Neural progenitor cell (in vitro differentiated cells): ENCODE measurements around the gene BAHD1.

Experiments used
- EZH2 ChIP-seq: fragments of 200-600 bp; sonication (generic); IDR thresholded peaks from 2 replicates; pipeline ENCODE4 v1.6.1; 2017; ENCODE audit warnings: antibody characterized with exemption, mild to moderate bottlenecking, moderate library complexity
- TF ChIP-seq, protein P1 (sequence below): fragments of 200-600 bp; sonication (generic); IDR thresholded peaks from 2 replicates; pipeline ENCODE4 v1.5.1; 2017; ENCODE audit warnings: antibody characterized with exemption, mild to moderate bottlenecking

DNA sequence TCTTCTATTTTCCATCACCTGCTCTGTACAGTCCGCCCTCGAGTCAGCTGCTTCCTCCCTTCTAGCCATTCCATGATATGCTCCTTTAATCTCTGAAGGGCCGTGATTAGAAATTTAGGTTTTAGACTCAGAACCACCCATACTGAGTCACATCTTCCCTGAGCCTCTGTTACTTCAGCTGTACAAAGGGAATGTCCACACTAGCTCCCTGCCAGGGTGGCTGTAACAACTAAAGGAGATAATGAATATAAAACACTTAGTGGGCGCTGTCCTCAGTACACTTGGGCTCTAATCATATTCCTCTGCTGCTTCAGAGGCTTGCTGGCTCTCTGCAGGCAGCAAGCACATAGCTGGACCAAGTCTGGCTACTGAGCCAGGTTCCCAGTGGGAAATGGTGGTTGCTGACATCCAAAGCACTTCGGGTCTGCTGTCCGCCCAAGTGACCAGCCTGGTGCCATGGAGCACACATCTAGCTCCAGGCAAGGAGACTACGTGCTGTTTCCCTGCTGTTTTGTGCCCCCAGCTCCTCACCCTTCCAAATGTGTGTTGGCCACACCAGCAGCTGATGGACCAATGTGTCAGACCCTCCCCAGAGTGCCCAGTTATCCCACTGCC lies 29.1 kb downstream of the BAHD1 start:
- TF ChIP-seq EZH2: no peak
- TF ChIP-seq, protein P1, sequence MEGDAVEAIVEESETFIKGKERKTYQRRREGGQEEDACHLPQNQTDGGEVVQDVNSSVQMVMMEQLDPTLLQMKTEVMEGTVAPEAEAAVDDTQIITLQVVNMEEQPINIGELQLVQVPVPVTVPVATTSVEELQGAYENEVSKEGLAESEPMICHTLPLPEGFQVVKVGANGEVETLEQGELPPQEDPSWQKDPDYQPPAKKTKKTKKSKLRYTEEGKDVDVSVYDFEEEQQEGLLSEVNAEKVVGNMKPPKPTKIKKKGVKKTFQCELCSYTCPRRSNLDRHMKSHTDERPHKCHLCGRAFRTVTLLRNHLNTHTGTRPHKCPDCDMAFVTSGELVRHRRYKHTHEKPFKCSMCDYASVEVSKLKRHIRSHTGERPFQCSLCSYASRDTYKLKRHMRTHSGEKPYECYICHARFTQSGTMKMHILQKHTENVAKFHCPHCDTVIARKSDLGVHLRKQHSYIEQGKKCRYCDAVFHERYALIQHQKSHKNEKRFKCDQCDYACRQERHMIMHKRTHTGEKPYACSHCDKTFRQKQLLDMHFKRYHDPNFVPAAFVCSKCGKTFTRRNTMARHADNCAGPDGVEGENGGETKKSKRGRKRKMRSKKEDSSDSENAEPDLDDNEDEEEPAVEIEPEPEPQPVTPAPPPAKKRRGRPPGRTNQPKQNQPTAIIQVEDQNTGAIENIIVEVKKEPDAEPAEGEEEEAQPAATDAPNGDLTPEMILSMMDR: no peak
